HEK293 (cell line): ENCODE data around the gene LRRC8D.
A peak's percentile ranks its signal among the peaks of the same experiment; 100 is the strongest.
"Not testable (repeated sequence)": the region's sequence is repeated elsewhere in the genome, so short reads cannot be mapped to it uniquely, and the experiment has no call there.

ENCODE experiments used
- CTCF ChIA-PET: fragments of 350-600 bp; formaldehyde crosslinking; extraction: SDS; loops from one replicate; lab custom pipeline; 2021; ENCODE audit warnings: antibody characterized with exemption; lab: Yijun Ruan, JAX
- POLR2A ChIA-PET: fragments of 300-600 bp; formaldehyde crosslinking; extraction: SDS; loops from one replicate; lab custom pipeline; 2020; ENCODE audit warnings: antibody characterized with exemption, inconsistent platforms; lab: Yijun Ruan, JAX
- H3K27ac ChIP-seq: fragments of 200-500 bp; sonication (Bioruptor generic); 2 replicates; pipeline ENCODE4 v1.5.1; 2014; ENCODE audit warnings: low read depth, low read length, control low read depth, inconsistent platforms; ENCODE audit errors: extremely low read depth
- H3K36me3 ChIP-seq, 2 experiments: fragments of 200-500 bp in 1 of 2; sonication (Bioruptor generic) in 1 of 2; 1 replicate in 1 of 2; 2 replicates in 1 of 2; pipeline ENCODE4 v1.5.1; 2014 to 2017; ENCODE audit warnings: inconsistent platforms in 2 of 2, low read length in 2 of 2; ENCODE audit not compliant: control insufficient read depth in 2 of 2, insufficient read depth in 1 of 2
- H3K4me1 ChIP-seq: fragments of 200-500 bp; sonication (Bioruptor generic); 2 replicates; pipeline ENCODE4 v1.5.1; 2014; ENCODE audit warnings: mild to moderate bottlenecking, low read length, inconsistent platforms; ENCODE audit not compliant: control insufficient read depth, insufficient read depth
- H3K4me3 ChIP-seq: 2 replicates; pipeline ENCODE4 v1.5.1; 2011; ENCODE audit warnings: low read depth, mild to moderate bottlenecking, control low read depth, low read length, moderate library complexity
- H3K9me3 ChIP-seq: fragments of 200-500 bp; sonication (Bioruptor generic); 2 replicates; pipeline ENCODE4 v1.5.1; 2014; ENCODE audit warnings: low read depth, low read length, inconsistent platforms; ENCODE audit not compliant: control insufficient read depth, insufficient read depth
- FEZF1 ChIP-seq: fragments of 450-650 bp; formaldehyde crosslinking; IDR thresholded peaks from 2 replicates; pipeline ENCODE4 v1.5.1; 2016; ENCODE audit warnings: missing biosample characterization, missing genetic modification characterization
- IKZF3 ChIP-seq: fragments of 450-650 bp; IDR thresholded peaks from 2 replicates; pipeline ENCODE4 v1.5.0; 2018; ENCODE audit warnings: missing biosample characterization, mild to moderate bottlenecking, missing genetic modification characterization, moderate library complexity
- KLF10 ChIP-seq: fragments of 450-650 bp; IDR thresholded peaks from 2 replicates; pipeline ENCODE4 v1.5.1; 2018; ENCODE audit warnings: missing biosample characterization, mild to moderate bottlenecking, missing genetic modification characterization
- OSR2 ChIP-seq: fragments of 450-650 bp; formaldehyde crosslinking; IDR thresholded peaks from 2 replicates; pipeline ENCODE4 v1.5.1; 2016; ENCODE audit warnings: missing biosample characterization, missing genetic modification characterization
- WT1 ChIP-seq: fragments of 450-650 bp; formaldehyde crosslinking; IDR thresholded peaks from 2 replicates; pipeline ENCODE4 v1.5.1; 2016; ENCODE audit warnings: missing biosample characterization, missing genetic modification characterization
- ZEB2 ChIP-seq: fragments of 450-650 bp; formaldehyde crosslinking; IDR thresholded peaks from 2 replicates; pipeline ENCODE4 v1.5.1; 2016; ENCODE audit warnings: missing biosample characterization, missing genetic modification characterization
- ZNF174 ChIP-seq: fragments of 450-650 bp; formaldehyde crosslinking; IDR thresholded peaks from 2 replicates; pipeline ENCODE4 v1.5.0; 2017; ENCODE audit warnings: missing biosample characterization, mild to moderate bottlenecking, missing genetic modification characterization
- ZNF366 ChIP-seq: fragments of 450-650 bp; formaldehyde crosslinking; conservative IDR thresholded peaks from 2 replicates; pipeline ENCODE4 v1.5.1; 2016; ENCODE audit warnings: missing biosample characterization, missing genetic modification characterization
- ZNF394 ChIP-seq: fragments of 450-650 bp; formaldehyde crosslinking; IDR thresholded peaks from 2 replicates; pipeline ENCODE4 v1.5.1; 2016; ENCODE audit warnings: missing biosample characterization, missing genetic modification characterization, mild to moderate bottlenecking, moderate library complexity, borderline replicate concordance
- ZNF501 ChIP-seq: fragments of 450-650 bp; formaldehyde crosslinking; IDR thresholded peaks from 2 replicates; pipeline ENCODE4 v1.5.1; 2016; ENCODE audit warnings: missing biosample characterization, missing genetic modification characterization
- ZNF558 ChIP-seq: fragments of 450-650 bp; formaldehyde crosslinking; IDR thresholded peaks from 2 replicates; pipeline ENCODE4 v1.5.1; 2016; ENCODE audit warnings: missing biosample characterization, missing genetic modification characterization
- ZNF560 ChIP-seq: fragments of 450-650 bp; formaldehyde crosslinking; IDR thresholded peaks from 2 replicates; pipeline ENCODE4 v1.5.1; 2017; ENCODE audit warnings: missing biosample characterization, missing genetic modification characterization, borderline replicate concordance
- ZNF654 ChIP-seq: fragments of 450-650 bp; formaldehyde crosslinking; IDR thresholded peaks from 2 replicates; pipeline ENCODE4 v1.5.1; 2016; ENCODE audit warnings: low read depth, missing biosample characterization, missing genetic modification characterization
- ZNF660 ChIP-seq: fragments of 450-650 bp; IDR thresholded peaks from 2 replicates; pipeline ENCODE4 v1.5.1; 2018; ENCODE audit warnings: missing biosample characterization, mild to moderate bottlenecking, missing genetic modification characterization
- ZNF747 ChIP-seq: fragments of 450-650 bp; formaldehyde crosslinking; IDR thresholded peaks from 2 replicates; pipeline ENCODE4 v1.5.1; 2016; ENCODE audit warnings: missing biosample characterization, missing genetic modification characterization
- ZSCAN23 ChIP-seq: fragments of 450-650 bp; formaldehyde crosslinking; IDR thresholded peaks from 2 replicates; pipeline ENCODE4 v1.5.1; 2016; ENCODE audit warnings: missing biosample characterization, missing genetic modification characterization
- TF ChIP-seq, protein P1 (sequence below): IDR thresholded peaks from 2 replicates; pipeline ENCODE4 v1.6.1; 2011; ENCODE audit warnings: mild to moderate bottlenecking, low read depth, low read length, borderline replicate concordance
- TF ChIP-seq, protein P2 (sequence below): fragments of 450-650 bp; formaldehyde crosslinking; IDR thresholded peaks from 2 replicates; pipeline ENCODE4 v1.5.1; 2017; ENCODE audit warnings: missing biosample characterization, missing genetic modification characterization
- TF ChIP-seq, protein P3 (sequence below): fragments of 450-650 bp; IDR thresholded peaks from 2 replicates; pipeline ENCODE4 v1.5.1; 2018; ENCODE audit warnings: missing biosample characterization, mild to moderate bottlenecking, missing genetic modification characterization
- TF ChIP-seq, protein P4 (sequence below): fragments of 450-650 bp; formaldehyde crosslinking; IDR thresholded peaks from 2 replicates; pipeline ENCODE4 v1.5.1; 2016; ENCODE audit warnings: missing biosample characterization, missing genetic modification characterization
- TF ChIP-seq, protein P5 (sequence below): fragments of 450-650 bp; formaldehyde crosslinking; IDR thresholded peaks from 2 replicates; pipeline ENCODE4 v1.5.1; 2016; ENCODE audit warnings: missing biosample characterization, missing genetic modification characterization

Gene LRRC8D

DNA sequence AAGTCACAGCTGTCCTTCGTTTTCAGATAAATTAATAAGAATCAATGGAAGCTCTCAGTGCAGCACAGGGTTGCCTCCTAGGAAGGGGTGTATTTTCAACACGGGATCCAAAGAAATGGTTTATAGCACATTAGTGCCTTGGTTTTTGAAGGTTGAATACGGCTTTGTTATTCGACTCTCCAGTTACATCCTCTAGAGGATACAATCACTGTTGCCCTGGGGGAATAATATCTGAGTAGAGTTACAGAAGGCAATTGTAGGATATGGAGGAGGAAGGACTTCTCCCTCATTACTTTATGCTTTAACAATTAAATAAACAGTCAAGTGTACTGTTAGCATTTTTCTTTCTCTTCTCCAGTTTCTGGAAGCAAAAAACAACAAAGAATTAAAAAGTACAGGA is 159.8 kb downstream of the LRRC8D start (continued):
- TF ChIP-seq IKZF3 (tag by site-specific recombination) (0 out of 2 replicates have a peak, but pooled peaks have one; percentile 43), ZEB2 (tag by site-specific recombination) (0 out of 2 replicates have a peak, but pooled peaks have one; percentile 43), ZNF654 (tag by site-specific recombination) (0 out of 2 replicates have a peak, but pooled peaks have one; percentile 3), ZNF558 (tag by site-specific recombination) (no peak)
- TF ChIP-seq, protein P1, sequence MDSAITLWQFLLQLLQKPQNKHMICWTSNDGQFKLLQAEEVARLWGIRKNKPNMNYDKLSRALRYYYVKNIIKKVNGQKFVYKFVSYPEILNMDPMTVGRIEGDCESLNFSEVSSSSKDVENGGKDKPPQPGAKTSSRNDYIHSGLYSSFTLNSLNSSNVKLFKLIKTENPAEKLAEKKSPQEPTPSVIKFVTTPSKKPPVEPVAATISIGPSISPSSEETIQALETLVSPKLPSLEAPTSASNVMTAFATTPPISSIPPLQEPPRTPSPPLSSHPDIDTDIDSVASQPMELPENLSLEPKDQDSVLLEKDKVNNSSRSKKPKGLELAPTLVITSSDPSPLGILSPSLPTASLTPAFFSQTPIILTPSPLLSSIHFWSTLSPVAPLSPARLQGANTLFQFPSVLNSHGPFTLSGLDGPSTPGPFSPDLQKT, result no peak

DNA sequence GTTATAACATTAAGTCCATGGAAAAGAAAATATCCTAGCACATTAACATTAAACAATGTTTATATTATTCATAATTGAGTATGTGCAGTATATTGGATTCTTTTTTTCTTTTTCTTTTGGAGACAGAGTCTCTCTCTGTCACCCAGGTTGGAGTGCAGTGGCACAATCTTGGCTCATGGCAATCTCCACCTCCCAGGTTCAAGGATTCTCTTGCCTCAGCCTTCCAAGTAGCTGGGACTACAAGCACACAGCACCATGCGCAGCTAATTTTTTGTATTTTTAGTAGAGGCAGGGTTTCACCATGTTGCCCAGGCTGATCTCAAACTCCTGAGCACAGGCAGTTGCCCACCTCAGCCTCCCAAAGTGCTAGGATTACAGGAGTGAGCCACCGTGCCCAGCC is 162.0 kb downstream of the LRRC8D start:
- CTCF ChIA-PET, H3K36me3 ChIP-seq, H3K27ac ChIP-seq, H3K4me1 ChIP-seq, H3K4me3 ChIP-seq, H3K9me3 ChIP-seq, POLR2A ChIA-PET: not testable (repeated sequence)

DNA sequence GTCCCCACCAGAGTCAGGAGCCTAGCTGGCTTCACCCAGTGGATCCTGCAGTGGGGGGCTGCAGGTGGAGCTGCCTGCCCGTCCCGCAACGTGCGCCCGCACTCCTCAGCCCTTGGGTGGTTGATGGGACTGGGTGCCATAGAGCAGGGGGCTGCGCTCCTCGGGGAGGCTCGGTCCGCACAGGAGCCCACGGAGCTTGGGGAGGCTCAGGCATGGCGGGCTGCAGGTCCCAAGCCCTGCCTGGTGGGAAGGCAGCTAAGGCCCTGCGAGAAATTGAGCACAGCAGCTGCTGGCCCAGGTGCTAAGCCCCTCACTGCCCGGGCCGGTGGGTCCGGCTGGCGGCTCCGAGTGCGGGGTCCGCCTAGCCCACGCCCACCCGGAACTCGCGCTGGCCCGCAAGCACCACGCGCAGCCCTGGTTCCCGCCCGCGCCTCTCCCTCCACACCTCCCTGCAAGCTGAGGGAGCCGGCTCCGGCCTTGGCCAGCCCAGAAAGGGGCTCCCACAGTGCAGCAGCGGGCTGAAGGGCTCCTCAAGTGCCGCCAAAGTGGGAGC is 163.8 kb downstream of the LRRC8D start:
- POLR2A ChIA-PET, H3K4me1 ChIP-seq: not testable (repeated sequence)
- CTCF ChIA-PET, result interaction anchor here (0.9 to 1.6 kb wide), 3 partner anchors 12 to 151 kb away, joined by 3 to 4 read pairs (median 4); no protein-coding TSS in a partner anchor

DNA sequence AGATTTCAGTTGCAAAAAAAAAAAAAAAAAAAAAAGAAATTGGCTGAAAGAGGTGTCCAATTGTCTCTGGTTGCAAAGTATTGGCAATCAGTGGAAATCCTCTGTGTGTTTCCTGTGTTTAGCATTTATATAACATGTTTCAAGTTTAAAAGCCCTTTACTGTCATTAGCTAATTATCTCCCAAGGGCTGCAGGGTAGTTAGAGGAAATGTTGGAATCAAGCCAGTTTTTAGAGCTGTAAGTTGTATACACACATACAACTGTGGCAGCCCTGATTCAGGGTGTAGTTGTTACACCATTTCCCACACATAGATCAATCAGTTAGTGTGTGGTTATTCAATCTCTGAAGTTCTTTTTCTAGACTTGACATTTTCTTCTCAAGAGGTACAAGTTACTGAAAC is 165.2 kb downstream of the LRRC8D start:
- Histone ChIP-seq H3K9me3 (no peaks in the 10 kb centered on the region), H3K4me1 (peaks cover 3% of the 10 kb centered on the region; the same call in 1 of the 2 replicates)
- CTCF ChIA-PET, result interaction anchor here (0.9 to 5.3 kb wide), 7 partner anchors 14 to 205 kb away, joined by 3 to 34 read pairs (median 5); no protein-coding TSS in a partner anchor

More for the DNA sequence above, 163.8 kb downstream of the LRRC8D start:
- not testable (repeated sequence) for H3K9me3 ChIP-seq, H3K36me3 ChIP-seq, H3K27ac ChIP-seq, H3K4me3 ChIP-seq

More for the DNA sequence above, 165.2 kb downstream of the LRRC8D start:
- H3K27ac ChIP-seq, result no peak overlapping the region
- no peak overlapping the region for H3K4me3 ChIP-seq
- H3K36me3 ChIP-seq, result no peaks in the 10 kb centered on the region
- POLR2A ChIA-PET, result interaction anchor here (0.7 kb wide), 1 partner anchor 162 kb away, joined by 4 read pairs; no protein-coding TSS in a partner anchor
- TF ChIP-seq KLF10 (tag by site-specific recombination) (0 out of 2 replicates have a peak, but pooled peaks have one; percentile 8), ZNF560 (tag by site-specific recombination) (no peak), ZSCAN23 (no peak), OSR2 (tag by site-specific recombination) (peak; percentile 30; the same call in 1 of the 2 replicates), ZNF747 (tag by site-specific recombination) (no peak), ZNF394 (tag by site-specific recombination) (no peak), ZNF660 (tag by site-specific recombination) (0 out of 2 replicates have a peak, but pooled peaks have one; percentile 32), WT1 (tag by site-specific recombination) (0 out of 2 replicates have a peak, but pooled peaks have one; percentile 48), ZNF366 (tag by site-specific recombination) (no peak), ZNF174 (no peak), FEZF1 (tag by site-specific recombination) (peak; percentile 34; the same call in 1 of the 2 replicates), ZNF558 (tag by site-specific recombination) (0 out of 2 replicates have a peak, but pooled peaks have one; percentile 18), ZNF501 (no peak)
- TF ChIP-seq, protein P2, sequence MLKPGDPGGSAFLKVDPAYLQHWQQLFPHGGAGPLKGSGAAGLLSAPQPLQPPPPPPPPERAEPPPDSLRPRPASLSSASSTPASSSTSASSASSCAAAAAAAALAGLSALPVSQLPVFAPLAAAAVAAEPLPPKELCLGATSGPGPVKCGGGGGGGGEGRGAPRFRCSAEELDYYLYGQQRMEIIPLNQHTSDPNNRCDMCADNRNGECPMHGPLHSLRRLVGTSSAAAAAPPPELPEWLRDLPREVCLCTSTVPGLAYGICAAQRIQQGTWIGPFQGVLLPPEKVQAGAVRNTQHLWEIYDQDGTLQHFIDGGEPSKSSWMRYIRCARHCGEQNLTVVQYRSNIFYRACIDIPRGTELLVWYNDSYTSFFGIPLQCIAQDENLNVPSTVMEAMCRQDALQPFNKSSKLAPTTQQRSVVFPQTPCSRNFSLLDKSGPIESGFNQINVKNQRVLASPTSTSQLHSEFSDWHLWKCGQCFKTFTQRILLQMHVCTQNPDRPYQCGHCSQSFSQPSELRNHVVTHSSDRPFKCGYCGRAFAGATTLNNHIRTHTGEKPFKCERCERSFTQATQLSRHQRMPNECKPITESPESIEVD (tag by site-specific recombination), result peak; percentile 47
- TF ChIP-seq, protein P3, sequence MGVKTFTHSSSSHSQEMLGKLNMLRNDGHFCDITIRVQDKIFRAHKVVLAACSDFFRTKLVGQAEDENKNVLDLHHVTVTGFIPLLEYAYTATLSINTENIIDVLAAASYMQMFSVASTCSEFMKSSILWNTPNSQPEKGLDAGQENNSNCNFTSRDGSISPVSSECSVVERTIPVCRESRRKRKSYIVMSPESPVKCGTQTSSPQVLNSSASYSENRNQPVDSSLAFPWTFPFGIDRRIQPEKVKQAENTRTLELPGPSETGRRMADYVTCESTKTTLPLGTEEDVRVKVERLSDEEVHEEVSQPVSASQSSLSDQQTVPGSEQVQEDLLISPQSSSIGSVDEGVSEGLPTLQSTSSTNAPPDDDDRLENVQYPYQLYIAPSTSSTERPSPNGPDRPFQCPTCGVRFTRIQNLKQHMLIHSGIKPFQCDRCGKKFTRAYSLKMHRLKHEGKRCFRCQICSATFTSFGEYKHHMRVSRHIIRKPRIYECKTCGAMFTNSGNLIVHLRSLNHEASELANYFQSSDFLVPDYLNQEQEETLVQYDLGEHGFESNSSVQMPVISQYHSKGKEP (tag by site-specific recombination), result peak; percentile 21; the same call in 1 of the 2 replicates
- TF ChIP-seq, protein P4, sequence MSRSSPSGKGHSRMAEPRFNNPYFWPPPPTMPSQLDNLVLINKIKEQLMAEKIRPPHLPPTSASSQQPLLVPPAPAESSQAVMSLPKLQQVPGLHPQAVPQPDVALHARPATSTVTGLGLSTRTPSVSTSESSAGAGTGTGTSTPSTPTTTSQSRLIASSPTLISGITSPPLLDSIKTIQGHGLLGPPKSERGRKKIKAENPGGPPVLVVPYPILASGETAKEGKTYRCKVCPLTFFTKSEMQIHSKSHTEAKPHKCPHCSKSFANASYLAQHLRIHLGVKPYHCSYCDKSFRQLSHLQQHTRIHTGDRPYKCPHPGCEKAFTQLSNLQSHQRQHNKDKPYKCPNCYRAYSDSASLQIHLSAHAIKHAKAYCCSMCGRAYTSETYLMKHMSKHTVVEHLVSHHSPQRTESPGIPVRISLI (tag by site-specific recombination), result peak; percentile 49; the same call in 1 of the 2 replicates
- TF ChIP-seq, protein P5, sequence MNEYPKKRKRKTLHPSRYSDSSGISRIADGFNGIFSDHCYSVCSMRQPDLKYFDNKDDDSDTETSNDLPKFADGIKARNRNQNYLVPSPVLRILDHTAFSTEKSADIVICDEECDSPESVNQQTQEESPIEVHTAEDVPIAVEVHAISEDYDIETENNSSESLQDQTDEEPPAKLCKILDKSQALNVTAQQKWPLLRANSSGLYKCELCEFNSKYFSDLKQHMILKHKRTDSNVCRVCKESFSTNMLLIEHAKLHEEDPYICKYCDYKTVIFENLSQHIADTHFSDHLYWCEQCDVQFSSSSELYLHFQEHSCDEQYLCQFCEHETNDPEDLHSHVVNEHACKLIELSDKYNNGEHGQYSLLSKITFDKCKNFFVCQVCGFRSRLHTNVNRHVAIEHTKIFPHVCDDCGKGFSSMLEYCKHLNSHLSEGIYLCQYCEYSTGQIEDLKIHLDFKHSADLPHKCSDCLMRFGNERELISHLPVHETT (tag by site-specific recombination), result no peak
